Daoy (cell line): ENCODE results near the gene PMP22. TPM values are rescaled to one million over a fixed set of nuclear protein-coding genes. Genes with fewer than 3 reads are reported as not detected.
"Not testable (repeated sequence)": the region's sequence is repeated elsewhere in the genome, so short reads cannot be mapped to it uniquely, and the experiment has no call there.

Experiments
- DNase-seq: peaks from one replicate; pipeline ENCODE4 v3.0.0-alpha.2; 2015; ENCODE audit warnings: low read depth
- total RNA-seq: library from RNA; depleted of rRNA; stranded (reverse); fragments of >200 nt; shearing (Covaris generic); gene quantifications from 2 replicates; pipeline ENCODE4 v1.2.3, GENCODE V29; 2014

The PMP22 gene
- total RNA-seq, 1 experiment from 2014 or later: 26.7 TPM

- peak; percentile 43 for DNase-seq
Observed at GRCh38 chr17:15255713-15256454, 9.2 kb downstream of the PMP22 start.

- no peak for DNase-seq
Observed at GRCh38 chr17:15250135-15250860, 14.8 kb downstream of the PMP22 start.

GRCh38 chr17:15249487-15249886, 15.6 kb downstream of the PMP22 start:
- DNase-seq: no peak

- DNase-seq: no peak
Observed at GRCh38 chr17:15247891-15248529, 17.1 kb downstream of the PMP22 start.

GRCh38 chr17:15245054-15245453, 20.1 kb downstream of the PMP22 start:
- DNase-seq: no peak

DNA sequence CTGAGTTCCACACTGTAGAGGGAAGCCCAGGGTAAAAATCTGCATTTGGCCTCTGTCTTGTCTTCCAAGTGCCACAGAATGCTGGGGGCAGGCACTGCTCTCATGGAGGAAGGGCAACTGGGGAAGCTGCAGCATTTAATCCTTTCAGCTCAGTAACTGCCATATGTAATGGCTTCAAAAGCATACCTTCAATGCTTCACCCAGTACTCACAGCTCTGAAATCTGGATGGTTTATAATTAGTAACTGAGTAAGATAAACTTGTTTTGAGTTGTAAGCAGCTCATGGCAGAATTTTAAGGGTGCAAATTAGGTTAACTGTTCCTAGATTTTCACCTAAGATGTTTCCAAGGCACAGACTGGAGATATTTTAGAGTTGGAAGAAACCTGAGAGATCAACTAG, 24.5 kb downstream of the PMP22 start:
- no peak for DNase-seq

GRCh38 chr17:15239491-15239890, 25.6 kb downstream of the PMP22 start:
- no peak for DNase-seq

GRCh38 chr17:15238676-15239422, 26.3 kb downstream of the PMP22 start:
- no peak for DNase-seq

GRCh38 chr17:15238057-15238456, 27.1 kb downstream of the PMP22 start:
- no peak for DNase-seq

DNA sequence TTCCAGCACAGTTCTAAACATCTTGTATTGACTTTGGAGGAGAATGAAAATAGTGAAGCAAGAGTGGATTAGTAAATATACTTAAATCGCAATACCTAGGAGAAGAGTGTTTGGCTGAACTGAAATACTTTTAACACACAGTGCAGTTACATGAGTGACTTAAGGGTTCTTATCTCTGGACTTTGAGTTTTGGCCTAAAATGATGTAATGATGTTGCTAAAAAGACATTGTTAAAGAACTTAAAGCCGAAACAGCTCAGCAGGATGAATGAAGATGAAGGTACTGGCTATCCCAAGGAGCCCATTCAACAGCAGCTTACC, 28.1 kb downstream of the PMP22 start:
- DNase-seq: no peak

- DNase-seq: peak; percentile 28
Observed at GRCh38 chr17:15236281-15237105, 28.6 kb downstream of the PMP22 start.

DNA sequence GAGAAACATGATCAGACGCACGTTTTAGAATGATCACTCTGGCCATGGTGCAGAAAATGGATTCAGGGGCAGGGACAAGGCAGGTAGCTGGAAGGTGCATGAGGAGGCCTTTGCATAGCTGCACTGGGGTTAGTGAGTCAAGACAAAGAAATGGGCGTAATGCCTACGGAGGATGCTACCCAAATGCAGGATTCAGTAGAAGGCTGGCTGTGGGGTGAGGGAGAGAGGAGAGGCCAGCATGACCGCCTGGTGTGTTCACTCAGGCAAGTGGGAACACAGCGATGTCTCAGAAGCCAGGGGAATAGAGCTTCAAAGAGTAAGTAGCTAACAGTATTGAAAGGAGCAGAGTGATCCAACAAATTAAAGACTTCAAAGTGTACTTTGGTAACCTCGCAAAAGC, 31.2 kb downstream of the PMP22 start:
- DNase-seq: no peak

DNA sequence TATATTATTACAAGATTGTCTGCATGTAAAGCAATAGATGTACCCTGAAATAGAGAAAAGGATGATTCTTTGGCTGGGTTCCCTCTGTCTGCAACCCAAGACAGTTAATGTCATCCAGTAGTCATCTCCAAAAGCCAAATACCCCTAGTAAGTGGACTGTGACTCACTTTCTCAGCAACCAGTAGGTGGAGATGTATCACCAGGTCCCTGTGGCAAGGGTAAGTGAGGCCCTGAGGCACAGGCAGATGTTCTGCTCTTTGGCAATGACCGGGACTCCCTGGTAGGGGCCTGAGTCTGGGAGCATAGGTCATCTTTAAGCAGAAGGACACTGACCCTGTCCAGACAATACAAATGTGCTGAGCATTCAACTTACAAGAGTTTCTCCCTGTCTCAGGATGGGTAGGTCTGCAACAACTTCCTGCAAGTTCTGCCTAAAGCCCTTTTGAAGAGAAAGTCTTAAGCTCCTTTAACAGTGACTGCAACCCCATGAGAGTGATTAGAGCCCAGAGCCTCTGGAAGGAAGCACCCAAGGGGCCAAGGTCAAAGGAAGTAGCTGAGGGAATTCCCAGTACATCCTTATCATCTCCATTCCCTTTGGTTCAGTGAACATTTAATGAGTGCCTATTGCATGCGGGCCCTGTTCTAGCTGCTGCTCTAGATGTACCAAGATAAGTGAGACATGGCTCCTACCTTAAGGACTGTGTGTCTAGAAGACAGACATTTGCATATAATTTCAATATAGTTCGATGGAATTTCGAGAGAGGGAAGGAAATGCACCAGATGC, 31.9 kb downstream of the PMP22 start:
- peak; percentile 51 for DNase-seq

GRCh38 chr17:15232517-15232915, 32.6 kb downstream of the PMP22 start:
- no peak for DNase-seq

DNA sequence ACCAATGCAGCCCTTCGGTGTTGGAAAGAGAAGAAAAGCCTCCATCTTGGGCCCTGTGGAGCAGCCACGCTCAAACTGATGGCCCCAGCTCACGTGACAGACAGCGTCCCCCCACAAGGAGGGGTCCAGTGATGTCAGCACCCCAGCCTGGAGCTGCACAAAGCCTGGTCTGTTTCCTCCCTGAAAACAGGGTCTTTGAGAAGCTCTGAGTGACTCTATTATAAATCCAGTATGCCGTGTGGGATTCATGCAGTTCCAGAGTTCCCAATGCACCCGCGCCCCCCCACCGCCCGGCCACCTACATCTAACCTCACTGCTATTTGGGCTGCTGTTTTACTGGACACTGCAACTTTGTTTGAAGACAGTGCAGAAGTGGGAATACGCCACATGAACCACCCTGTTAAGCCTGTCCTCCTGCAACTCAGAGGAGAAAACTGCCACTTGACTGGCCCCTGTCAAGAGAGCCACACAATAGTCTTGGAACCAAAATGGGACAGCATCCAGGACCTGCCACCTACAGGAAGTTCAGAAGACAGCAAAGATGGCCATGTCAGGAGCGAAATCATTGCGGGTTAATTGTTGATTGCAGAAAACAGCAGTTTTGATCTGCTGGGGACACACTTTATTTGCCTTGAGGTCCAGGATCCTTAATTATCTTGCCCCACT, 33.1 kb downstream of the PMP22 start:
- no peak for DNase-seq

DNA sequence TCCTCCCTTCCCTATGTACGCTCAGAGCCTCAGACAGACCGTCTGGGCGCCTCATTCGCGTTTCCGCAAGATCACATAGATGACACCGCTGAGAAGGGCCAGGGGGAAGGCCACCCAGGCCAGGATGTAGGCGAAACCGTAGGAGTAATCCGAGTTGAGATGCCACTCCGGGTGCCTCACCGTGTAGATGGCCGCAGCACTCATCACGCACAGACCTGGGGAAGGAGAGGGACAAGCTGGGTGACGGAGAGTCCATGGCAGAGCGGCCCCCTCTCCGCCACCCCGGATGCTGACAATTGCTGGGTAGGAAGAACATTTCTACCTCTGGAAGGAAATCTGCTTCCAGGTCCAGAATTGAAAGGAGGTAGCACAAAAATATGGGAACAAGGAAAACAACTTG, 34.3 kb downstream of the PMP22 start:
- DNase-seq: no peak

DNA sequence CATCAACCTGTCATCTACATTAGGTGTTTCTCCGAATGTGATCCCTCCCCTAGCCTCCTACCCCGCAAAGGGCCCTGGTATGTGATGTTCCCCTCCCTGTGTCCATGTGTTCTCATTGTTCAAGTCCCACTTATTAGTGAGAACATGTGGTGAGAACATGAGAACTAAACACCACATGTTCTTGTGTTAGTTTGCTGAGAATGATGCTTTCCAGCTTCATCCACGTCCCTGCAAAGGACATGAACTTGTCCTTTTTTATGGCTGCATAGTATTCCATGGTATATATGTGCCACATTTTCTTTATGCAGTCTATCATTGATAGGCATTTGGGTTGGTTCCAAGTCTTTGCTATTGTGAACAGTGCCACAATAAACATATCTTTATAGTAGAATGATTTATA, 43.3 kb downstream of the PMP22 start:
- not testable (repeated sequence) for DNase-seq

- no peak for DNase-seq
Observed at GRCh38 chr17:15220785-15221184, 44.3 kb downstream of the PMP22 start.

DNA sequence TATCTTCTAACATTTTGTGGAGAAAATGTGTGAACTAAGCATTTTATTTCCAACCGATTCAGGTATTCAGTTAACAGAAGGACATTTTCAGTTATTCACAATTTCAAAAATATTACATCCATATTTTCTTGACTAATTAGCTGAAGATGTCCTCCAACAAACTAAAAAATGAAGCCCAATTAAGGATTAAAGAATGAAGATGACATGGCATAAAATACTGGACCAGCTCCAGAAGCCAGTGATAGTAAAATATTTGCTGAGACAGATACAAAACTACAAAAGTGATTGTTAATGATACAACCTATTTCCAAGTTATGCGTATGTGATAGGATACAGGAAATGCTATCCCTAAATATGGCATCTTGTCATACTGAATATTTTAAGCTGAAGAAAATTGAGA, 48.6 kb downstream of the PMP22 start:
- no peak for DNase-seq
